ENCODE measurements around the gene SUCLA2. TPM values are rescaled to one million over a fixed set of nuclear protein-coding genes. Genes with fewer than 3 reads are reported as not detected.
A peak's percentile ranks its signal among the peaks of the same experiment; 100 is the strongest.

SUCLA2 gene
- total and polyA plus RNA-seq, 3 experiments from 2014 or later = 33.4 to 52.3 (median 49.8) TPM

- Mint-ChIP-seq H3K4me3 (no peak overlapping the region), H3K27me3 (no peaks in the 10 kb centered on the region), H3K9me3 (no peaks in the 10 kb centered on the region), H3K36me3 (peaks cover 16 to 77% (median 35%) of the 10 kb centered on the region in 3 donors), H3K27ac (peak overlapping the region in 1 of 8 donors; percentile 11), H3K4me1 (peaks cover 17 to 35% (median 28%) of the 10 kb centered on the region in 3 donors)
- peaks cover 4% of the 10 kb centered on the region for H3K36me3 ChIP-seq (ENCODE audit: insufficient read depth, low read length)
- no peak for DNase-seq
- H3K4me3 ChIP-seq (ENCODE audit: low read length) = no peak overlapping the region
- H3K27ac ChIP-seq (ENCODE audit: low read depth, low read length) = no peak overlapping the region
- ChIA-PET CTCF (no interaction called here), POLR2A (no interaction called here)
- no peaks in the 10 kb centered on the region for H3K27me3 ChIP-seq (ENCODE audit: insufficient read depth, low read length, poor library complexity, severe bottlenecking)
- no peaks in the 10 kb centered on the region for H3K9me3 ChIP-seq (ENCODE audit: low read length)
- no peaks in the 10 kb centered on the region for H3K4me1 ChIP-seq (ENCODE audit: insufficient read depth, low read length)
Observed at GRCh38 chr13:47991859-47992258, 9.2 kb downstream of the SUCLA2 start.

DNA sequence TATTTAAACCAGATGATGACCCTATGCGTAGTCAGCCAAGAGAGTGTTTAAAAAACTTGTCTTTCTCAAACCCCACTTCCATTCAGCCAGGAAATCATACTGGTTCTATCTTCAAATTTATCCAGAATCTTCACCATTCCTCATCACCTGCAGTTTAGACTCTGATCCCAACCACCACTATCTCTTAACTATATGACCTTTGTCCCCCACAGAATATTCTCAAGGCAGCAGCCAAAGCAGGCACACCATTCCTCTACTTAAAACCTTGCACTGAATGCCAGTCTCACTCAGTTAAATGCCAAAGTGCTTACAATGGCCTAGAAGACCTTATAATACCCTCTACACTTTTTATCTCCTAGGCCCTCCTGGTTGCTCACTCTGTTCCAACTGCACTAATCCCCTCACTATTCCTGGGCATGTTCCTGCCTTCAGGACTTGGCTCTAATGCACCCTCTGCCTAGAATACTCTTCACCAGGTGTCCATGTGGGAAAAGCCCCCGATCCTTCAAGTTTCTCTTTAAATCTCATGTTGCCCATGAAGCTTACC lies 10.1 kb downstream of the SUCLA2 start:
- Mint-ChIP-seq H3K27ac (peak overlapping the region in 1 of 8 donors; percentile 11), H3K36me3 (peaks cover 23 to 78% (median 35%) of the 10 kb centered on the region in 3 donors)
- POLR2A ChIA-PET = no interaction called here

GRCh38 chr13:47990427-47990826 lies 10.6 kb downstream of the SUCLA2 start:
- POLR2A ChIA-PET = no interaction called here
- Histone ChIP-seq H3K4me3 (ENCODE audit: low read length) (no peak overlapping the region), H3K27ac (ENCODE audit: low read depth, low read length) (no peak overlapping the region), H3K9me3 (ENCODE audit: low read length) (no peaks in the 10 kb centered on the region), H3K36me3 (ENCODE audit: insufficient read depth, low read length) (peaks cover 4% of the 10 kb centered on the region), H3K4me1 (ENCODE audit: insufficient read depth, low read length) (no peaks in the 10 kb centered on the region), H3K27me3 (ENCODE audit: insufficient read depth, low read length, poor library complexity, severe bottlenecking) (no peaks in the 10 kb centered on the region)
- H3K9me3 Mint-ChIP-seq = no peaks in the 10 kb centered on the region
- H3K36me3 Mint-ChIP-seq = peaks cover 26 to 80% (median 40%) of the 10 kb centered on the region in 3 donors
- no peaks in the 10 kb centered on the region for H3K27me3 Mint-ChIP-seq
- no peak overlapping the region for H3K27ac Mint-ChIP-seq
- CTCF ChIA-PET = no interaction called here
- H3K4me3 Mint-ChIP-seq = no peak overlapping the region
- no peak for DNase-seq
- H3K4me1 Mint-ChIP-seq = peaks cover 16 to 33% (median 27%) of the 10 kb centered on the region in 3 donors

More for the DNA sequence above, 10.1 kb downstream of the SUCLA2 start:
- Histone ChIP-seq H3K4me1 (ENCODE audit: insufficient read depth, low read length) (no peaks in the 10 kb centered on the region), H3K9me3 (ENCODE audit: low read length) (no peaks in the 10 kb centered on the region), H3K27ac (ENCODE audit: low read depth, low read length) (no peak overlapping the region), H3K27me3 (ENCODE audit: insufficient read depth, low read length, poor library complexity, severe bottlenecking) (no peaks in the 10 kb centered on the region), H3K4me3 (ENCODE audit: low read length) (no peak overlapping the region), H3K36me3 (ENCODE audit: insufficient read depth, low read length) (peaks cover 4% of the 10 kb centered on the region)
- Mint-ChIP-seq H3K9me3 (no peaks in the 10 kb centered on the region), H3K27me3 (no peaks in the 10 kb centered on the region), H3K4me1 (peaks cover 16 to 32% (median 27%) of the 10 kb centered on the region in 3 donors), H3K4me3 (no peak overlapping the region)
- DNase-seq = no peak
- CTCF ChIA-PET = no interaction called here

GRCh38 chr13:47983070-47983469 lies 18.0 kb downstream of the SUCLA2 start:
- peaks cover 2 to 6% (median 3%) of the 10 kb centered on the region in 3 donors for H3K4me1 Mint-ChIP-seq

DNA sequence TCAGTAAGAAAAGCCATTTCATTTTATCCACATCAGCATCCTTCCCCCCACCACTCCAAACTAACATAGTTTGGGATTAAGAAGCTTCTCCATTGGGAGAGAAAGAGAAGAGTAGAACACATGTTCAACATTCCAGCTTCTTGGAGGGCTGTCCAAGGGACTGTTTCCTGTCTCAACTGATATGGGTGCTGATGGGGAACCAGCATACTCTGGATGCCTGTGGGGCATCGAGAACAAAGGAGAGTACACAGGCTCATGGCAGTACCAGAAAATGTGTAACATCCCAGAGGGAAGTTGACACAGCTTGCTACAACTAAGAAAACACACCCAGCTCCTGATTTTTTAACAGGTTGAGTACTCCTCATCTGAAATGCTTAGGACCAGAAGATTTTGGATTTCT lies 24.7 kb downstream of the SUCLA2 start:
- H3K27ac Mint-ChIP-seq = no peak overlapping the region
- H3K4me1 Mint-ChIP-seq = peaks cover 0 to 6% (median 4%) of the 10 kb centered on the region in 3 donors
- ChIA-PET CTCF (no interaction called here), POLR2A (no interaction called here)
- Histone ChIP-seq H3K27ac (ENCODE audit: low read depth, low read length) (no peak overlapping the region), H3K4me1 (ENCODE audit: insufficient read depth, low read length) (no peaks in the 10 kb centered on the region), H3K9me3 (ENCODE audit: low read length) (no peaks in the 10 kb centered on the region), H3K4me3 (ENCODE audit: low read length) (no peak overlapping the region), H3K27me3 (ENCODE audit: insufficient read depth, low read length, poor library complexity, severe bottlenecking) (no peaks in the 10 kb centered on the region), H3K36me3 (ENCODE audit: insufficient read depth, low read length) (no peaks in the 10 kb centered on the region)
- no peaks in the 10 kb centered on the region for H3K27me3 Mint-ChIP-seq
- H3K9me3 Mint-ChIP-seq = peaks cover 0 to 9% (median 7%) of the 10 kb centered on the region in 5 donors
- H3K36me3 Mint-ChIP-seq = peaks cover 28 to 72% (median 65%) of the 10 kb centered on the region in 3 donors
- no peak overlapping the region for H3K4me3 Mint-ChIP-seq
- DNase-seq = no peak

More at GRCh38 chr13:47983070-47983469, 18.0 kb downstream of the SUCLA2 start:
- no peak overlapping the region for H3K4me3 ChIP-seq (ENCODE audit: low read length)
- no peak for DNase-seq
- H3K4me1 ChIP-seq (ENCODE audit: insufficient read depth, low read length) = no peaks in the 10 kb centered on the region
- H3K36me3 Mint-ChIP-seq = peaks cover 22 to 65% (median 53%) of the 10 kb centered on the region in 3 donors
- CTCF ChIA-PET = interaction anchor here (1.2 kb wide), 1 partner anchor 13 kb away, joined by 3 read pairs; no protein-coding TSS in a partner anchor
- POLR2A ChIA-PET = interaction anchor here (0.6 kb wide), 1 partner anchor 11 kb away, joined by 4 read pairs; no protein-coding TSS in a partner anchor
- H3K4me3 Mint-ChIP-seq = no peak overlapping the region
- no peaks in the 10 kb centered on the region for H3K27me3 ChIP-seq (ENCODE audit: insufficient read depth, low read length, poor library complexity, severe bottlenecking)
- H3K36me3 ChIP-seq (ENCODE audit: insufficient read depth, low read length) = no peaks in the 10 kb centered on the region
- no peaks in the 10 kb centered on the region for H3K9me3 ChIP-seq (ENCODE audit: low read length)
- H3K27ac Mint-ChIP-seq = no peak overlapping the region
- H3K27me3 Mint-ChIP-seq = no peaks in the 10 kb centered on the region
- H3K27ac ChIP-seq (ENCODE audit: low read depth, low read length) = no peak overlapping the region
- no peaks in the 10 kb centered on the region for H3K9me3 Mint-ChIP-seq

DNA sequence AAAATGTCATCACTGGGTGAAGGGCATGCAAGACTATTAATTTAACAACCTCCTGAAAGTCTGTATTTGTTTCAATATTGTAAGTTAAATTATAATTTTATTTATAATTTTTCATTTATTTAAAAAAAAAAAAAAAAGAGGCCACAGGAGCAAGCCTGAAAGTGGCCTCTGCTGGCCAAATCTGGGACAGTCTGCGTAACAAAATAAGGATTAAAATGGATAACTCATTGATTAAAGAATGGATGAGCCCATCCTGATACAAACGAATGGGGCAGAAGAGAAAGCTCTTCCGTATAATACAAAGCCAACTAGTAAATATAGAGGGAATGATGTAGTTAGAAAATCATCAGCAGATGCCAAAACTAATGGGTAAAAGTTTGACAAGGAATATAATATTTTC lies 36.2 kb downstream of the SUCLA2 start:
- H3K9me3 ChIP-seq (ENCODE audit: low read length) = no peaks in the 10 kb centered on the region
- CTCF ChIA-PET = no interaction called here
- peaks cover under 1% of the 10 kb centered on the region for H3K36me3 ChIP-seq (ENCODE audit: insufficient read depth, low read length)
- POLR2A ChIA-PET = no interaction called here
- Mint-ChIP-seq H3K27ac (no peak overlapping the region), H3K4me3 (no peak overlapping the region), H3K36me3 (peaks cover 38 to 73% (median 44%) of the 10 kb centered on the region in 3 donors), H3K9me3 (peaks cover 0 to 5% (median 2%) of the 10 kb centered on the region in 5 donors), H3K27me3 (no peaks in the 10 kb centered on the region), H3K4me1 (peaks cover 0 to under 1% (median 0%) of the 10 kb centered on the region in 3 donors)
- no peaks in the 10 kb centered on the region for H3K27me3 ChIP-seq (ENCODE audit: insufficient read depth, low read length, poor library complexity, severe bottlenecking)
- no peak overlapping the region for H3K4me3 ChIP-seq (ENCODE audit: low read length)
- no peak for DNase-seq
- H3K4me1 ChIP-seq (ENCODE audit: insufficient read depth, low read length) = no peaks in the 10 kb centered on the region
- no peak overlapping the region for H3K27ac ChIP-seq (ENCODE audit: low read depth, low read length)

GRCh38 chr13:47962237-47962636 lies 38.8 kb downstream of the SUCLA2 start:
- Mint-ChIP-seq H3K27ac (no peak overlapping the region), H3K36me3 (peaks cover 56 to 78% (median 64%) of the 10 kb centered on the region in 3 donors), H3K4me3 (no peak overlapping the region), H3K9me3 (peaks cover 4 to 14% (median 7%) of the 10 kb centered on the region in 5 donors), H3K4me1 (peaks cover 0 to 2% (median 0%) of the 10 kb centered on the region in 3 donors), H3K27me3 (no peaks in the 10 kb centered on the region)
- POLR2A ChIA-PET = no interaction called here
- H3K27me3 ChIP-seq (ENCODE audit: insufficient read depth, low read length, poor library complexity, severe bottlenecking) = no peaks in the 10 kb centered on the region
- CTCF ChIA-PET = no interaction called here
- H3K27ac ChIP-seq (ENCODE audit: low read depth, low read length) = no peak overlapping the region
- peaks cover 10% of the 10 kb centered on the region for H3K36me3 ChIP-seq (ENCODE audit: insufficient read depth, low read length)
- H3K9me3 ChIP-seq (ENCODE audit: low read length) = no peaks in the 10 kb centered on the region
- no peak overlapping the region for H3K4me3 ChIP-seq (ENCODE audit: low read length)
- DNase-seq = no peak
- no peaks in the 10 kb centered on the region for H3K4me1 ChIP-seq (ENCODE audit: insufficient read depth, low read length)

GRCh38 chr13:47959468-47960247 lies 41.4 kb downstream of the SUCLA2 start:
- H3K9me3 ChIP-seq (ENCODE audit: low read length) = no peaks in the 10 kb centered on the region
- Mint-ChIP-seq H3K36me3 (peaks cover 63 to 84% (median 78%) of the 10 kb centered on the region in 3 donors), H3K4me3 (no peak overlapping the region), H3K4me1 (peaks cover 0 to 3% (median 2%) of the 10 kb centered on the region in 3 donors), H3K9me3 (peaks cover 16 to 24% (median 19%) of the 10 kb centered on the region in 5 donors), H3K27ac (no peak overlapping the region), H3K27me3 (no peaks in the 10 kb centered on the region)
- no peak overlapping the region for H3K27ac ChIP-seq (ENCODE audit: low read depth, low read length)
- H3K27me3 ChIP-seq (ENCODE audit: insufficient read depth, low read length, poor library complexity, severe bottlenecking) = no peaks in the 10 kb centered on the region
- H3K4me1 ChIP-seq (ENCODE audit: insufficient read depth, low read length) = no peaks in the 10 kb centered on the region
- H3K36me3 ChIP-seq (ENCODE audit: insufficient read depth, low read length) = peaks cover 12% of the 10 kb centered on the region
- H3K4me3 ChIP-seq (ENCODE audit: low read length) = no peak overlapping the region
- DNase-seq = no peak
- ChIA-PET CTCF (no interaction called here), POLR2A (no interaction called here)
